Mammary microvascular endothelial cell (primary cell): ENCODE data around the gene SMC1B. TPM values are rescaled to one million over a fixed set of nuclear protein-coding genes. Genes with fewer than 3 reads are reported as not detected.

Source experiments
- total RNA-seq: library from RNA; depleted of rRNA; stranded (reverse); fragments of >200 nt; gene quantifications from 2 replicates; pipeline ENCODE4 v1.2.3, GENCODE V29; 2015

Gene SMC1B
- not detected in 2 replicates for total RNA-seq

GRCh38 chr22:45413368-45414211 lies at the start of gene SMC1B, which contains the start of gene RIBC2:
SMC1B (minus strand) TSS chr22:45413599; CDS start chr22:45413567, 32 bp downstream.
RIBC2 (plus strand) TSS chr22:45413693; CDS start chr22:45413887, 194 bp downstream.

GRCh38 chr22:45309422-45310227 lies 103.8 kb downstream of the SMC1B start, which contains the start of gene FAM118A:
FAM118A (plus strand) TSS chr22:45309934; CDS start chr22:45322380, 12,446 bp downstream.

Other genes starting within 250 kb of the SMC1B start
- 48.5 and 62.1 TPM in 2 replicates for gene NUP50, start 249.7 kb downstream of the SMC1B start, total RNA-seq
- 29.0 and 49.7 TPM in 2 replicates for gene KIAA0930, start 172.7 kb downstream of the SMC1B start, total RNA-seq
- gene UPK3A, start 128.7 kb downstream of the SMC1B start, total RNA-seq: not detected in 2 replicates
- gene FAM118A, start 103.7 kb downstream of the SMC1B start, total RNA-seq: 5.6 and 7.7 TPM in 2 replicates
- gene RIBC2, start 94 bp upstream of the SMC1B start, total RNA-seq: 0.84 and 2.1 TPM in 2 replicates
- gene FBLN1, start 89.3 kb upstream of the SMC1B start, total RNA-seq: 0.07 and 0.30 TPM in 2 replicates